8988T (cell line): ENCODE results near the gene ITPR1.

Experiments used
- DNase-seq: peaks from one replicate; pipeline ENCODE4 v3.0.0; 2011

ITPR1 gene

DNA sequence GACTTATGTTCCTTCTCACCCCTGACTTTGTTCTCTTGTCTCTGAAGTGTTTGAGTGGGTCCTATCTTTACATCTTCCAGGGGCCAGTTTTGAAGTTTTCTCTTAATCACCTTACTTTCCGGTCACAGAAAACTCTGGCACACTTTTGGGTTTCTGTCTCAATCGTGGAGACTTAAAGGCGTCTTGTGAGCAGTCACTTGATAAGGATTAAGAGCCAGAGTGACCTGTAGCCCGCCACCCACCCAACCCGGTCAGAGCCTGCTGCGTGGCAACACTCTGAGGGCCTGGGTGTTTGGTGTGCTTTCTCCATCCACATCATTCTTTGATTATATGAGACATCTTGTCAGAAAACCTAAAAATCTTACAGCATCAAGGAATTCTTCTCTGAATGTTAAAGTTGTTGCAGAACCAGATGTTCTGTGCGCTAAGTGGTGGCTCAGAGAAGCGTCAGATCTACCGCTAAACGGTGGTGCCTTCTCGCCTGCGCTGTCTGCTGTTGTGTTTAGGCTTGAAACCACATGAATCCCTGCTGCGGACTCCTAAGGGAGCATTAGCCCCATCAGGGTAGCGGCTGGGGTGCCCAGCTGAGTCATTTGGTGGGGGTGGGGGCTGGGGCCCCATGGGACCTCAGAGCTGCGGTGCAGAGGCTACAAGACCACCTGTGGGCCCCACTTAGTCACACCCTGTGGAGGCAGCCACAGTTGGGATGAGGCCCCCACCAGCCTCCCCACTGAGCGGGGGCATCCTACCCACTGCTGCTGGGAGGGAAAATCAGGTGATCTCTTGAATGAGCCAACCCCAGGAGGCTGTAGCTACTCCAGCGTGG, 327.4 kb downstream of the ITPR1 start:
- no peak for DNase-seq

DNA sequence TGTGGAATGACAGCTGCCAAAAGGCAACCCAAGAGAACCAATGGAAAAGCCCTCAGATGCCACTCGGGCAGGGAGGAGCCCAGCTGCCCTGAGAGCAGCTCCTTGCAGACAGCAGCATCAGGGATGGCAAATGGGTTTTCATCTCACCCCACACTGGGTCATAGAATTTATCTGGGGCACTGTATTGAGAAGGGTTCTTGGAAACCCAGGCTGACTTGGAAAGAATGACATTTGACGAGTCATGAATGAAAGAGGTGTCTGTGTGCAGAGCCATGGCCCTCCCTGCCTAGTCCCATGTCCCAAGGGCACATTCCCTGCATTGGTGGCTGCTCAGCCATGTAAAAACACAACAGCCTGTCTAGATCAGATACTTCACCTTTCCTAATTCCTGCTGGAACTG, 328.2 kb downstream of the ITPR1 start:
- DNase-seq, result no peak

DNA sequence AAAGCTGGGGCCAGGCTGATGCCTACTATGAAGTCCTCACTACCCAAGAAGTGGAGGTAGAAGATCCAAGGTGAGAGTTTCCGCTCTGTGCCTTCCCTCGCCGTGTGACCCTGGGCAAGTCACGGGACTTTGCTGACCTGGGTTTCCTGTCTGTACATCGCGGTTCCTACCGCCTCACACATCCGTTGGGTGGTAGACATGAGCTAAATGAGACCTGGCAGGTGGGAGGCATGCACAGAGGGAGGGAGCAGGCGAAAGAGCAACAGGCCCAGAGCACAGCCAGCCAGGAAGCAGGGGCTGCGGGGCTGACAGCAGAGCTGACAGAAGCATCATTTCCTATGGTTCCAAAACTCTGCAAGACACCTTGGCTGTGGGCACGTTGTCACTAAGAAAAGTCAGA, 328.8 kb downstream of the ITPR1 start:
- DNase-seq, result no peak

DNA sequence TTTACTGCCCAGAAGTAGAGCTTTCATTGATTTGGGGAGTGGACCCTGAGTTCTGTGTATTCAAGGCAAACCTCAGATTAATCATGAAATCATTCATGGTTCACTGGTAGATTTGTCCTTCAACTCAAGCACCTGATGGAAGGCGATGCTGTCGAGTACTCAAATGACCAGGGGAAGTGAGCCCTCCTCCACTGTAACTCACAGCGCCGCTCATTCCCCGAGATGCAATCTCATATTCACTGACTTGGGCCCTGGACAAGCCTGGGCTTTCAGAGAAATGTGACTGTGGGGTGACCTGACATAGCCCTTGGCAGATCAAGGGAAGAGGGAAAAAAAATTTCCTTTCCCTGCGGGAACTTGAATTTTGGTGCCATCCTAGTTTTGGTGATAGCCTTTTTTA, 329.4 kb downstream of the ITPR1 start:
- no peak for DNase-seq

DNA sequence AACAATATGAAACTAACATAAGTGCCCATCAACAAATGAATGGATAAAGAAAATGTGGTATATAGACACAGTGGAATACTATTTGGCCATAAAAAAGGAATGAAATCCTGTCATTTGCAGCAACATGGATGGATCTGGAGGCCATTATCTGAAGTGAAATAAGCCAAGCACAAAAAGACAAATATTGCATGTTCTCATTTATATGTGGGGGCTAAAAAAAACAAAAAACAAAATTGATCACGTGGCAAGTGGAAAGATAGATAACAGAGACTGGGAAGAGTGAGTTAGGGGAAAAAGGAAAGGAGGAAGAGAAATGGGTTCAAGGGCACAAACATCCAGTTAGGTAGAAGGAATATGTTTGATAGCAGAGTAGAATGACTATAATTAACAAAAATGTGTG, 330.2 kb downstream of the ITPR1 start:
- DNase-seq, result no peak

DNA sequence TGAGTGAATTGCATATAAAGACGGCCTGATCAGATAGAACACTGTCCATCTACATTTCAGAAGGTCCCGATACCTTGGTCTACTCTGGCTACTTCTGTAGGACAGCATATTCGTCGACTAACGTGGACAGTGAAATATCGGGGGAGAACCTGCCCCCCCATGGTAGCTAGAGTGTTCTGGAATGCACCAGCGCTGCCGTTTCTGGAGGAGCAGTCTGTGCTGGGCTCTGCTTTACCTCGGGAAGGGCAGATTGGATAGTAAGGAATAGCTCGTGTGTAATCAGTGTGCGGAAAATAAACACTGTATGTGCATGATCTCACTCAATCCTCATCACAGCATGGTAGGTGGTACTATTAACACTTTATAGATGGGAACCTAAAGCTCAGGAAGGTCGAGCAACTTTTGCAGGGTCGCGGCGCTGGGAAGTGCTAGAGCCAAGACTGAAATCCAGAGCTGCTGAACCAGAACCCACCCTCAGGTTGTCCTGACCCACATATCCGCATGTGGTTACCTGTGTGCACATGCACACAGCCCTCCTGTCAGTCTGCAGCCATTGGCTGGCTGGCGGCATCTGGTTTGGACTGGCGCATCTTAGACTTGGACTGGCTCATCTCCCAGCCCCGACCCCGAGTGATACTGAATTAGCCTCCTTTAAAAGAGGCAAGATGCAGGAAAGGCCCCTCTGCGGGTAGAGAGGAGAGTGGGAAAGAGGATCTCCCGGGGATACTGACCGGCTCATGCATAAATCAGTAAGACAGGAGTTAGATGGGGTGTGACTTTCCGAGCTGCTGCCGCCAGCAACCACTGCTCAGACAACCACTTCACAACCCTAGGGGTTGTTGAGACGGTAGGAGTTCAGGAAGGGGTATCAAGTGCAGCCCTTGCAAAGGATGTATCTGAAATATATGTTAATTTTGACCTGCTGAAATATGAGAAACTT, 331.1 kb downstream of the ITPR1 start:
- DNase-seq, result no peak

DNA sequence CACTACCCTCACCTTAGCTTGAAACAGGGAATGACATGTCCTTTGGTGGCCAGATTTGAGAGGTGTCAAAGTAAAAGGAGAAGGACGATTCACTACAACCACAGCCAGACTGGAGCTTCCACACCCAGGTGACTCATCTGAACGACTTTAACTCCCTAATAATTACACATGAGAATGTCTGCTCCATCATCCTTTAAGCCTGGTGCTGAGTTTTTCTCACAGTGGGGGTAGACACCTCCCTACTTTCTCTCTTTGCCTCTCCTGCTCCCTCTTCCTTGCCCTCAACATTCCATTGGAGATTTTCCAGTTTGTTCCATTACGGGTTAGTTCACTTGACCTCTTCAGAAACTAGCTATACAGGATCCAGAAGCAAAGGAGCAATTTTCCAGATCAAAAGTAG, 331.8 kb downstream of the ITPR1 start:
- no peak for DNase-seq

DNA sequence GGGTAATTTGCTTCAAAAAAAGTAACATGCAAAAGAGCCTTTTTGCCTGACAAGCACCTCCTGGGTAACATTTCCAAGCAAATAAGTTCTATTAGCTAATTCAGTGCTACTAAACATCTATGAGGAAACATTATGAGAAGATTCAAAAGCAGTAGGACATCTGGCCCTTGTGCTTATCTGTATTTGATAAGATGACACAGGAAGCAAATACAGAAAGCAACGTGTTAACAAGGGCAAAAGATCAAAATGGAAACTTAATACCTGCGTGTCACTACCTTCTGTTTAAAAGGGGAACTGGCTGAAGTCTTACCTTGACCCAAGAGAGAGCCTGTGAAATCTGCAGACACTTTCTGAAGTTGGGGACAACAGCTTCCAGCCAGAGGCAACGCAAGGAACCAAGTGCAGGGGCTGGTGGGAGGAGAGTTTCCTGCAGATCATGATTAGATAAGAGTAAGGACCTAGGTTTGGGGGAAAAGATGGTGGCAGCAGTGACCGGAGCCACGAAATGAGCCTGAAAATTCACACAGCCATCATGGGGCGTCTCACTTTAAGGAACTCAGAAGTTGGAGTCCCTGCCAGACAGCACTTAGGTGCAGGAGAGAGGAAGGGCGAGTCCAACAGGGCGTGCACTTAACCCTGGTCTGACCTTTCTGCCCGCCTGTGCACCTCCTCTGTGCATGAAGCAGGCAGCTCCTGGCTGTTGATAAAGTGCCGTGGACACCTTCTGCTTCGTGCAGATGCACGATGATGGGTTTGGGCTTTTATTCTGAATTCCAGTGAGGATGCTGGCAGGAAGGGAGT, 332.5 kb downstream of the ITPR1 start:
- DNase-seq, result no peak

DNA sequence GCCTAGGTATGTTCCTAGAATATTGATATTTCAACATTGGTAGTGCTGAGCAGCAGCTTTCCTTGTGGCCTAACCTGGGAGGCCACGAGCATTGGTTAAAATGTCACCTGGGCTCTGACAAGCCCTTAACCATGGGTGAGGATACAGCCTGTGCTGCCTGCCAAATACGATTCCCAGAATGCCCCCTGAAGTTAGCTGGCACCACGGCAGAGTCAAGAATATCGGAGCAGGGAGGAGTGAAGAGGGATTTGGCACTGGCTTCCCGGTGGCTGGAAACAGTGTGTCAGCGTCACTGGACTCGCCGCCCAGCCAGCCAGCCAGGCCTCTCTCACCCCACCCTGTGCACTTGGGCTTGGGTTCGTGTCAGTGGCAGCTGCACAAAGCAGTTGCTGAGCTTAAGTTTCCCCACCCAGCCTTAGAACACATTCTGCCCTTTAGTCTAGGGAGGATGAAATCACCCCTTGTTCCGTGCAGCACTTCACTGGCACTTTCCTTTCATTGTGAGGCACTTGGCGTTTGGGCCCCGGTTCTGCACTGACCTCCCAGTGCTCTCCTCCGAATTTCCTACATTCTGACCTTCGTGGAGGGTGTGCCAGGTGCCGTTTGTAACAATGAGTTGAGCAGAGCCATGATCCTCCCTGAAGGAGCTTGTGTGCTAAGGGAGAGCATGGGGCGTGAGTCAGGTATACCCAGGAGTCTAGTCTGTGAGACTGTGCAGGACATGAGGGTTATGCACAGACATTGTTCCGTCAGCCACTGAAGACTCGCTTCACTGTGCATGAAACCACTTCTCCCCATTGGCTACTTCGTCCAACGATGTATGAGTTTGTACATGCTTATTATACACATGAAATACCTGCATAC, 333.3 kb downstream of the ITPR1 start:
- DNase-seq, result no peak

DNA sequence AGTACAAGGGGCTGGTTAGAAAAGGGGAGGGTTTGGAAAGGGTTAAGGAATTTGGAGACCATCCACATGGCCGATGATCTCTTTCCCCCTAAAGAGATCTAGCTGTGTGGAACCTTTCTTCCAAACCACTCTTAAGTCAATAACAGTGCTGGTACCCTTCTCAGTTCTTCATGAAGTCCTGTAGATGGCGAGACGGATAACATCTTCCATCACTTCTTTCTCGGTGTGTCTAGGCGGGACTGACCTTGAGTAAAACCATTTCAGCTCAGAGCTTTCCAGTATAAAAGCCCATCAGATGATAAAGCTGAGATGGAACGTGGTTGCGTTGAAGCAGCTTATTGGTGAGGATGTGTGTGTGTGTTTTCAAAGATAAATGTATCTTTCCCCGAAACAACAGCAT, 334.6 kb downstream of the ITPR1 start:
- DNase-seq, result no peak

DNA sequence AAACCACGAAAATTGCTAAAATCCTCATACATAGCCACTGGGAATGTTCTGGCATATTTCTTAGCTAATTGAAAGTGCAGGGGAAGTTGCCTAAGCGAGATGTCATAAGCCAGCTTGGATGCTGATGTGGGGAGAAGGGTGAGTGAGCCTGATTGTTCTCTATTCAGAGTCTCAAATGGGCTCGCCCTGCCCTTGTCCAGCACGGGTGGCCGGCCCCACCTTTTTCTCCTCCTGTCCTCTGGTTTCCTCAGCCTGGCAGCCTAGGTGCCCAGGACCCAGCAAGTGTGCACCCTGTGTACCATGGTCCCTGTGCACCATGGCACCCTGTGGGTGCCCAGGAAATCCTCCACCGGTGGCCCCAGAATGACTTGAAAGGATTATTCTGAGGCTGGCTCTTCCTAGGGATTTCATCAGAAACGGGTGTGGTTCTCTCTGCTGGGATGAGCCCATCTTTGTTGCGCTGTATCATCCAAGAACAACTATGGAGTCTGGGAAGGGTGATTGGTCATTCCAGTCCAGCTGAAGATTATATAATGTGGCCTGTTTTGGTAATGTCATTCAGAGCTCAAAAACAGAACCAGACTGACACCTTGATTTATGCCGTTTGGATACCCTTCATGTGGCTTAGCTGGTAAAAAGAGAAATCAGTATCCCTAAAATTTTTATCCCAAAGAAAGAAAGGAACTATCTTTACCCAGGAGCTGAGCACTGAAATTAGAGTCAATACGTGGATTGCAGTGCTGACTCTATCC, 335.3 kb downstream of the ITPR1 start:
- no peak for DNase-seq

DNA sequence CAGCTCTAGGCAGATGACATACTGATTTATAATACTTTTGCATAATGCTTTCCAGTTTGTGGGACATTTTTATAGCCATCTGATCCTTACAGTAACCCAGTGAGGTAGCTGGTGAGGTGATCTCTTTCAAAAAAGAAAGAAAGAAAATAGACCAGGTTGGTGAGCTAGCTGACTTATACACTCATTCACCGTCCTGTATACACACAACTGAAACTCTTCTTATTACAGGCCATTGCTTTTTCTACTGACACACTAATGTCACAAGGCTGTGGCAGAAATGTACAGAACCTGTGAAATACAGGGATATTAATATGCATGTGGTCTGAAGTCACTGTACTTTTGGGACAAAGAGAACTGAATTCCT, 335.9 kb downstream of the ITPR1 start:
- no peak for DNase-seq

DNA sequence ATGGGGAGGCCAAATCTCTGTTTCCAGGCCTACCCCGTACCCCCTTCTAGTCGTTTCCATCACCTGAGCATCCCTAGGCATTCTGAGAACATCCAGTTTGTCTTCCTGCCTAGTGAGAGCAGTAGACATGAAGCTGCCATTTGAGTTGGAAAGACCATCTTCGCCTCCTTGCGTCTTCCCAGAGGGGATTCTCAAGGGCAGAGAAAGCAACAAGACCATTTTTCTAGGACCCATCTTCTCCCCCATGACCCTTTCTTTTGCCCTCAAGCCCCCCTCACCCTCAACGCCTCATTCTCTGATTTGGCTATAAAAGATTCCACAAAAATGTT, 337.4 kb downstream of the ITPR1 start:
- no peak for DNase-seq

DNA sequence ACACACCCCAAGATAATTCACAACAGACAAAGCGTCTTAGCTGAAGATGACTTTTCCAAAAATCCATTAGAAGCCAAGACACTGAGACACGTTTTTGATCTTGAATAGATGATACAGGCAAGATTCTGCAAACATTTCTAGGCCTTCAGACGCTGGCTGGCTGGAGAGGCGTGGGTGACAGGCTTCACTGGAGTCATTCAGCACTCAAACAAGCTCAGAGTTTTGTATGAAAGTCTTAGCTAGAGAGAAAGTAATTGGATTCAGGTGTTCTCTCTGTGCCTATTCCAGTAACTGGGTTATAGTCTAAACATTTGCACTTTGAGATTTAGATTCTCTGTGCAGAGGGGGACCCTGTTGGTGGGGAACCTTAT, 338.4 kb downstream of the ITPR1 start:
- no peak for DNase-seq

DNA sequence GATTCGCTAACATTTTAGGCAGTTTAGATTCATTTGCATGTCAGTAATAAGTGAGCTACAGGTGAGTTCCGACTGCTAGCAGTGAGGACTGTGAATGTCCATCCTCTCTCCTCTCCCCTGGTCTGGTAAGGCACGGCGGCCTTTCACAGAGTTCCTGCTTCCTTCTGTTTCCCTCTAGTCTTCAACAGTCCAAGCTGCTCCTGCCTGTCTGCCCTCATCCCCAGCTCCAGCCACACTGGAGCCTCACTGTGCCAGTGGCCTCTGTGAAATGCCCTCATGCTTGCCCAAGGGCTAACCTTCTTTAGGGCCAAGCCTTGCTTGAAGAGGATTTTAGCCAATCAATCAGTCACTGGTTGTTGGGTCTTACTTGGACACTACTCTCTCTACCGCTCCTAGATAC, 340.3 kb downstream of the ITPR1 start:
- no peak for DNase-seq

DNA sequence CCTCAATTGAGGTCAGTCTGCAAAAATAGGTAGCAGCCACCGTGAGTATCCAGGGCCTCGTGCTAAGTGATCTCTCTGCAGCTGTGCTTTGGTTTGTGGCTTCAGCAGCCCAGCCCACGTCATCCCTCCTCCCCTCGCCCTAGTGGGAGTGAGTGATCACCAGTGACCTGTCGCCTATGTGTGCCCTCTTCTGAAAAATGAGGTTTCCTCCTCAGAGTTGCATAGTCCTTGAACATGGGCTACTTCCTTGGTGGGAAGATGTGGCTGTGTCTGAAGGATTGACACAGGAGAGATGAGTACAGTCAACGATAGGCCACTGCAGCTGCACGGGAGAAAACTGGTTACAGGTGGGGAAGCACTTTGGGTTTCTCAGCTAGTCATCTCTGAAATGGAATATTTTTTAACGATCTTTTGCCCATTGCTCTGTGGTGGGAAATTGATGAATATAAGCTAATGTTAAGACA, 341.3 kb downstream of the ITPR1 start:
- DNase-seq, result no peak

DNA sequence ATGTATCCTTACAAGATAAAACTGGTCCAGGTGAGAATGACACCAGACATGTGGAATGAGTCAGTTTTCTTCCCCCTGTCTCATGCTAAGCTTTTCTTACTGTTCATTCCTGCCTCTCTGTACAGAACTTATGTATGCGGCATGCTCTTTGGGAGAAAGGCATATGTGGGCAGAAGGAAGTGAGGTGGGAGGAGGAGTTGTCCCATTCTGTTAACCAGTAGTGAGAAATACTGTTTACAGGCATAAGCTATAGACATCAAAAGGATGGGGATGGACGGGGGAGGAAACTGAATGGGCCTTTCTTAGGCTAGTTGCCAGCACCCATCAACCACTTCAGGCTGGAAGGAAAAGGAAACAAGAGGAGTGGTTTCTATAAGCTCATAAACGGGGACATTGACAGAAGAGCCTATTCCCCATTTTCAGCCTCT, 342.5 kb downstream of the ITPR1 start:
- DNase-seq, result no peak

DNA sequence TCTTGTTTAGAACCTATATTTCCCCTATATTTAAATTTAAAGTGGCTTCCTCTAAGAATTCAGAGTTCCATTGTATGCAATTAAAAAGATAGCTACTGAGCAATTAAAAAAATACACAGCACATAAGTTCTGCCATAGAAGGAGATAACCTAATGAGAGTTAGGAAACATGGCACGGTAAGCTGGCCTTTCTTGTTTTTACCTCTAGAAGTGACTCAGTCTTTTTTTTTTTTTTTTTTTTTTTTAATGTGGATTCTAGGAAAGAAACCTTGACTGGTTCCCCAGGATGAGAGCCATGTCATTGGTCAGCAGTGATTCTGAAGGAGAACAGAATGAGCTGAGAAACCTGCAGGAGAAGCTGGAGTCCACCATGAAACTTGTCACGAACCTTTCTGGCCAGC, 343.4 kb downstream of the ITPR1 start:
- DNase-seq, result no peak

DNA sequence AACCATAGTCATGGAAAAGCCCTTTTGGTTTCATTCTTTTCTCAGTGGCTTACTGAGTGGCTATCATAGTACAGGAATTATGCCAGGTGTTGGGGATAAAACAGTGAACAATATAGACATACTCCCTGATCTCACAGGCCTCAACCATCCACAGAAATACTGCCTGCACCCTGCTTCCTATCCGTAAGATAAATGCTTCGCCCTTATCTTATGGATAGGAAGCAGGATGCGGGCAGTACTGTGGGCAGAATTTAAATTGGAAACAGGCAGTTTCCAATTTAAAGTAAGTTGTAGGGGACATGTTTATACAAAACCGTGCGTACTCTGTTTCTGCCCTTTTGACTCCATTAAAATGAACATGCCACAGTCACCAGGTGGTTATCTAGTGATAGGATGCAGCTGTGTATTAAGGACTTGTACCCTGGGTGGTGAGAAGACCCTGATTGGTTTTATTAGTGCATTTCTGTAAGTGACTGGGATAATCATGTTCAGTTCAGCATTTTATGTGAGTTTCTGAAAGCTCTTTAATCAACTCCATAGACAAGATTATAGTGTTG, 344.3 kb downstream of the ITPR1 start:
- no peak for DNase-seq

DNA sequence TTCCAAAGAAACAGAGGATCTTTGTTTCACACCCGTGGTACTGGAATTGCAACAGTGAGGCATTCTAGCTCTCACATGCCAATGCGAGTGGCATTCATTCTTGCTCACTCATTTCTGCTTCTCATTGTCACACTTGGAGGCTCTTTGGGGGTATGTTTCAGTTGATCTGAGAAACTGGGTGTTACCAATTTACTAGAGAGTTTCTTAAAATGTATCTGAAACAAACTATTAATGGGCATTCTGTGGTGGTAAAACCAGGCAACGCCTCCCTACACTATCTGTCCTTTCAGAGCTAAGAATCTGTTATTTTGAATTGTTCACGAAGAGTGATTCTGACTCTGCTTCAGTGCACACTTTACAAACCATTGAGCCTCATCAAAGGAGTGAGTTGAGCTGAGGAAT, 345.5 kb downstream of the ITPR1 start:
- no peak for DNase-seq

DNA sequence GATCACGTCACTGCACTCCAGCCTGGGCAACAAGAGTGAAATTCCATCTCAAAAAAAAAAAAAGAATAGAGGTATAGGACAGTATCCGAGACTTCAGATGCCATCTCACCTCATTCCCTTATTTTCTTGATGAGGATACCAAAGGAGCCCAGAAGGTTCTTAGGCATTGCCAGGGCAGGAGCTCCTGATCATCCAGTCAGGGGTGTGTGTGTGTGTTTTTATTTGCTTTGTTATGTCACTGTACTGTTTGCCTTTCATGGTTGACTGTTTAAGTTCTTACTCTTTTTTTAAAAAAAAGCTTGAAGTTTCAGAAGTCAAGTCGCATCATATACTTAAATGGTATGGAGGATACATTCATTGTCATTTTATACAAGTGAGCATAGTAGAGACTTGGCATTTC, 346.1 kb downstream of the ITPR1 start:
- DNase-seq, result no peak
